ENCODE data around the gene ACBD6.

Gene ACBD6

DNA sequence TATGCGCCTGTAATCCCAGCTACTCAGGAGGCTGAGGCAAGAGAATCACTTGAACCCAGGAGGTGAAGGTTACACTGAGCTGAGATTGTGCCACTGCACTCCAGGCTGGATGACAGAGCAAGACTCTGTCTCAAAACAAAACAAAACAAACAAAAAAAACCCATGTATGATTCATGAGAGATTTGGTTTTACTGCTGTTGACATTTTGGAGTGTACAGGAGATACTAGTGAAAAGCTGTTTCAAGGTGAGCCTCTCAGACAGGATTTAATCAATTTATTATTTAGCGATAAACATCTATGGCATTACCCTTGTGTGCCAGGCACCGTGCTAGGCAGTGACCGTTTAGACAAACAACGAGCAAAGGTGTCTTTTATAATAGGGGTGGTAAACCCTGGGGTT is 255.8 kb downstream of the ACBD6 start:
- Histone ChIP-seq H3K27ac (ENCODE audit: insufficient read depth, low read depth, low read length, poor library complexity, severe bottlenecking) (no peak overlapping the region), H3K27me3 (ENCODE audit: control insufficient read depth, insufficient read depth, low read length, poor library complexity, severe bottlenecking) (no peaks in the 10 kb centered on the region), H3K4me3 (ENCODE audit: insufficient read depth, low read depth, low read length) (no peak overlapping the region), H3K4me1 (ENCODE audit: control insufficient read depth, insufficient read depth, low read length) (no peaks in the 10 kb centered on the region), H3K36me3 (ENCODE audit: control insufficient read depth, insufficient read depth, low read length) (no peaks in the 10 kb centered on the region), H3K9me3 (ENCODE audit: control insufficient read depth, low read length) (no peaks in the 10 kb centered on the region)
- 95 to 96% methylated on average over 5 of the region's 5 CpGs for WGBS, 2 experiments

DNA sequence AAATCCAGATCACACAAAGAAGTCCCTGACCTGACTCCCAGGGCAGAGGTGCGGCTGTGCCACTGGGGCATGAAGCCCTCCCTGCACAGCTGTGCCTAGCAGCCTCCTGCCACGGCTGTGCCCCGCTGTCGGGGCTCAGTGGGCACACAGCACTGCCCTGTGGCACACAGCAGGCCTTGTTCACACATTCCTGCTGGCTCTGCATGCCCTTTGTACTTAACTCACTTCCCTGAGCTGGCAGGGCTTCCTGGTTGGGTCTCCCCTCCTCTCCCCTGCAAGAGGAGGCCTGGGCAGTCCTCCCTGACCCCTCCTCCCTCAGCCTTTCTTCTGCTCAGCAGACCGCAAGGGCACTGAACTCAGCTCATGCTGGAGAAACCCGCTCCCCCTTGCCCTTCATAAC is 257.5 kb downstream of the ACBD6 start:
- WGBS, 2 experiments = 74% methylated on average over 6 of the region's 6 CpGs
- Histone ChIP-seq H3K27me3 (ENCODE audit: control insufficient read depth, insufficient read depth, low read length, poor library complexity, severe bottlenecking) (peaks cover 17% of the 10 kb centered on the region), H3K9me3 (ENCODE audit: control insufficient read depth, low read length) (no peaks in the 10 kb centered on the region), H3K36me3 (ENCODE audit: control insufficient read depth, insufficient read depth, low read length) (no peaks in the 10 kb centered on the region), H3K4me3 (ENCODE audit: insufficient read depth, low read depth, low read length) (no peak overlapping the region), H3K4me1 (ENCODE audit: control insufficient read depth, insufficient read depth, low read length) (peaks cover under 1% of the 10 kb centered on the region), H3K27ac (ENCODE audit: insufficient read depth, low read depth, low read length, poor library complexity, severe bottlenecking) (no peak overlapping the region)

DNA sequence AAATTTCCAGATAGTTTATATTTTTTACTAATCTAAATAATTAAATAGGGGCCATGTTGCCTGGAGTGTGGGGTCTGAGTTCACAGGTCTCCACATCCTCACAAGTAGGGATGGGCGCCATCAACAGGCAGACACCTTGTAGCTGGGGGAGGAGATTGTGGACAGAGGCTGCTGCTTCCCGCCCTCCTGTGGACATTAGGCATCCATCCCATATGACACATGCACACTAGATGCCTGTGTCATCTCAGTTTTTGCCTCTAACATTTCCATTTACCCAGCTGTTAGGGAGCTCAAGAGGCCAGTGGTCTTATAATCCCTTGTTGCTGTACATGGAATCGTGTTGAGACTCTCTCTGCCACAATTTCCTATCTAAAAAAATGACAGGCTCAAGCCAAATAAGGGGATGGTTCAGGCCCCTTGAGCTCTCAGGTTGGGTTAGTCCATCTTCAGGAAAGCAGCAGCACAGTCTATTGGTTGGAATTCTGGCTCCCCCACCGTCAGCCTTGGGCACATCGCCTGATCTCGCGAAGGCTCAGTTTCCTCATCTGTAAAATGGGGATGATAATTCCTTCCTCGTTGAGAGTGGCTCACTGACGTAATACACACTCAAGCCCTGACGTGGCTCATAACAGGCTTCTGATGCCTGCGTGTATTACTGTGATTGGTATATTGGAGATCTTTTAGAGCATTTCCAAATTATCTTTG is 258.7 kb downstream of the ACBD6 start:
- Histone ChIP-seq H3K4me3 (ENCODE audit: insufficient read depth, low read depth, low read length) (no peak overlapping the region), H3K36me3 (ENCODE audit: control insufficient read depth, insufficient read depth, low read length) (no peaks in the 10 kb centered on the region), H3K27ac (ENCODE audit: insufficient read depth, low read depth, low read length, poor library complexity, severe bottlenecking) (no peak overlapping the region), H3K4me1 (ENCODE audit: control insufficient read depth, insufficient read depth, low read length) (peaks cover 7% of the 10 kb centered on the region), H3K9me3 (ENCODE audit: control insufficient read depth, low read length) (no peaks in the 10 kb centered on the region), H3K27me3 (ENCODE audit: control insufficient read depth, insufficient read depth, low read length, poor library complexity, severe bottlenecking) (peaks cover 29% of the 10 kb centered on the region)
- 90 to 93% methylated on average over 10 to 11 of the region's 11 CpGs for WGBS, 2 experiments

DNA sequence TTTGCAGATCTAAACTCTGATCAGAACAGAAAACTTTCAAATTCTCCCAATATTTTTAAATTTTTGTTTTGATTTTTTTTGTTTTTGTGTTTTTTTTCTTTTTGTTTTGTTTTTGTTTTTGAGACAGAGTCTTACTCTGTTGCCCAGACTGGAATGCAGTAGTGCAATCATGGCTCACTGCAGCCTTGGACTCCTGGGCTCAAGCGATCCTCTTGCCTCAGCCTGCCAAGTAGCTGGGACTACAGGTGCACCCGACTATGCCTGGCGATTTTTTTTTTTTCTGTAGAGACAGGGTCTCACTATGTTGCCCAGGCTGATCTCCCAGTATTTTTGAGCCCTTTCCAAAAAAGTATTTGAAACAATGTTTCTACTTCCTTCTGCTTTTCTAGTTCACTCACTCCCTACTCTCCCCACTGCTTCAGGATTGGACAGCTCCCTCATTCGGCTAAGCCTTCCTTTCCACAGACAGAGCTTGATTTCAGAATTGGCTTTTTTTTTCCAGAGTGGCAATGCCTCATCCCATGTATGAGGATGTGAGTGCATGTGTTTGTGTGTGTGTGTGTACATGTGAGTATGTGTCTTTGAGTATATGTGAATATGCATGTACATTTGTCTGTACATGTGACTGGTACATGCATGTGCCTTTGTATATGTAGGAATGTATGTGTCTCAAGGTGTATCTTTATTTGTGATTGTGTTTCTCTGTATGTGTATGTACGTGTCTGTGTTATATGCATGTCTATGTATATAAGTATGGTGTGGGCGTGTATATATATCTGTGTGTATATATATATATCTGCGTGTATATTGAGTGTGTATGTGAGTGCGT is 260.4 kb downstream of the ACBD6 start:
- Histone ChIP-seq H3K4me1 (ENCODE audit: control insufficient read depth, insufficient read depth, low read length) (peaks cover 8% of the 10 kb centered on the region), H3K27ac (ENCODE audit: insufficient read depth, low read depth, low read length, poor library complexity, severe bottlenecking) (no peak overlapping the region), H3K4me3 (ENCODE audit: insufficient read depth, low read depth, low read length) (no peak overlapping the region), H3K36me3 (ENCODE audit: control insufficient read depth, insufficient read depth, low read length) (no peaks in the 10 kb centered on the region), H3K9me3 (ENCODE audit: control insufficient read depth, low read length) (no peaks in the 10 kb centered on the region), H3K27me3 (ENCODE audit: control insufficient read depth, insufficient read depth, low read length, poor library complexity, severe bottlenecking) (peaks cover 46% of the 10 kb centered on the region)
- WGBS, 2 experiments = 85 to 90% methylated on average over 8 of the region's 8 CpGs

DNA sequence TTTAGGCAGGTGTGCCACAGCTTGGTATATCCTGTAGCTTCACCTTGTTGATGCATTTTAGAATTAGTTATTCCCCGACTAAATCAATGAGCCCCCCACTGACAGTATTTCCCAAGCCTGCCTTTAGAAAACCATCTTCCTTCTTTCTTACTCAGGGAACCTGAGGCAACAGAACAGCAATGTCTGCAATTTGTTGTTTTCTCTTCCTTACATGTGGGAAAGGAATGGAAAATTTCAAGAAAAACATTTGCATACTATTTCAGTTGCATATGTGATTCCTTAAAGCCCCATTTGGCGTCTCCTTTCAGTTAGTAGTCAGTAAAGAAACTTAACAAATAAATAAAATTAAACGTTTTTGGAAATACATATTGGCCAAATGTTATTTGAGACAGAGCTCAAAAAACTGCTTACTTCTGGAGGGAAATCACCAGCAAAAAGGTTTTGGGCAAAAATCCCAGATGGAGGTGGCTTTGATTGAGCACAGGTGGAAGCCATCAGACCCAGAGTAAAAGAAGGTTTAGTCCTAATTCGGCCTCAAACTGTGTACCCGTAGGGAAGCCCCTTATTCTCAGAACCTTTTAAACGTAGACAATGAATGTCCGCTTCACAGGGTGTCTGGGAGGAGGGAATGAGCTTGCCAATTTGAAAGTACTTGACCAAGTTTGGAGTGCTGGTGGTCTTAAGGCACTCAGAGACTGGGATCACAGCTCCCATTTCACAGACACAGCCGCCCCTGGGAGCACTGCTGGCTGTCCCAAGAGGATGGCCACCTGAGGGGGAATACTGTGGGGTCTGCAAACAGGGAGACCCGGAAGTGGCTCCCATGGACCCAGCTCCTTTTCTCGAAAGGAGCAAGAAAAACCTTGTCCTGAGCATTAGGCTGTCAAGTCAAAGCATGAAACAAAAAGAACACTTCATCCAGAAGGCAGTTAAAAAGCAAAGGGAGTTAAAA is 263.0 kb downstream of the ACBD6 start:
- no peak overlapping the region for H3K27ac ChIP-seq (ENCODE audit: insufficient read depth, low read depth, low read length, poor library complexity, severe bottlenecking)
- no peak overlapping the region for H3K4me3 ChIP-seq (ENCODE audit: insufficient read depth, low read depth, low read length)
- peaks cover 71% of the 10 kb centered on the region for H3K27me3 ChIP-seq (ENCODE audit: control insufficient read depth, insufficient read depth, low read length, poor library complexity, severe bottlenecking)
- H3K4me1 ChIP-seq (ENCODE audit: control insufficient read depth, insufficient read depth, low read length) = peaks cover 32% of the 10 kb centered on the region
- no peaks in the 10 kb centered on the region for H3K9me3 ChIP-seq (ENCODE audit: control insufficient read depth, low read length)
- no peaks in the 10 kb centered on the region for H3K36me3 ChIP-seq (ENCODE audit: control insufficient read depth, insufficient read depth, low read length)
- WGBS, 2 experiments = 1% methylated on average over 9 to 10 of the region's 10 CpGs

DNA sequence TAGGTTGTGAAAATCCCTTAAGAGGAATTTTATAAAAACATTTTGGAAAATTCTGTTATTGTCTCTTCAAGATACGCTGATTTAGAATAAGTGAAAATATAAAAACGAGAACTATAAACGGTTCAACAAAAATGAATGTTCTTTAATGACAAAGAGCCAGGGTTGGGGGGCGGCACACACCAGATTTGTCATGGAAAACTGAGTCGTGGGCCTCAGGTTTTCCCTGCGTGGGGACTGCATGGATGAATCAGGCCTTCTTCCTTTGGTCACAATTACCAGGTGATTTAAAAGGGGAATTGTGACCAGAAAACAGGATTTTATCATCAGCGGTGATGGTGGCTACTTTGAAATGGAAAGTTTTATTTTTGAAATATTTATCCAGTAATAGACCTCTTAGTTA is 263.7 kb downstream of the ACBD6 start:
- no peaks in the 10 kb centered on the region for H3K9me3 ChIP-seq (ENCODE audit: control insufficient read depth, low read length)
- 22 to 26% methylated on average over 6 of the region's 7 CpGs for WGBS, 2 experiments
- H3K27ac ChIP-seq (ENCODE audit: insufficient read depth, low read depth, low read length, poor library complexity, severe bottlenecking) = no peak overlapping the region
- no peaks in the 10 kb centered on the region for H3K36me3 ChIP-seq (ENCODE audit: control insufficient read depth, insufficient read depth, low read length)
- no peak overlapping the region for H3K4me3 ChIP-seq (ENCODE audit: insufficient read depth, low read depth, low read length)
- peaks cover 79% of the 10 kb centered on the region for H3K27me3 ChIP-seq (ENCODE audit: control insufficient read depth, insufficient read depth, low read length, poor library complexity, severe bottlenecking)
- peaks cover 35% of the 10 kb centered on the region for H3K4me1 ChIP-seq (ENCODE audit: control insufficient read depth, insufficient read depth, low read length)

Measured in ectodermal cell (in vitro differentiated cells).